HG03342 (cell line): ENCODE data around the gene PLAC1.

Experiments
- ATAC-seq: cut with Tn5 transposase; IDR thresholded peaks from one replicate; pipeline ENCODE4 v1.9.1; 2021; ENCODE audit warnings: mild to moderate bottlenecking, moderate library complexity; ENCODE audit not compliant: unreplicated experiment

The PLAC1 gene

GRCh38 chrX:134544513-134545151 lies 113.6 kb downstream of the PLAC1 start:
- ATAC-seq: no peak

GRCh38 chrX:134544135-134544512 lies 114.1 kb downstream of the PLAC1 start:
- ATAC-seq: no peak

- no peak for ATAC-seq
Observed at GRCh38 chrX:134543288-134543687, 115.0 kb downstream of the PLAC1 start.

GRCh38 chrX:134542485-134542884 lies 115.8 kb downstream of the PLAC1 start:
- peak; percentile 64 for ATAC-seq

GRCh38 chrX:134541906-134542305 lies 116.4 kb downstream of the PLAC1 start:
- no peak for ATAC-seq

- no peak for ATAC-seq
Observed at GRCh38 chrX:134538316-134538715, 120.0 kb downstream of the PLAC1 start.

- no peak for ATAC-seq
Observed at GRCh38 chrX:134537179-134537955, 120.9 kb downstream of the PLAC1 start.

GRCh38 chrX:134533952-134534351 lies 124.3 kb downstream of the PLAC1 start:
- ATAC-seq: no peak

GRCh38 chrX:134533352-134533751 lies 124.9 kb downstream of the PLAC1 start:
- no peak for ATAC-seq

GRCh38 chrX:134530845-134531244 lies 127.4 kb downstream of the PLAC1 start:
- ATAC-seq: no peak

GRCh38 chrX:134529481-134529880 lies 128.8 kb downstream of the PLAC1 start:
- ATAC-seq: no peak

GRCh38 chrX:134528960-134529359 lies 129.3 kb downstream of the PLAC1 start:
- no peak for ATAC-seq

GRCh38 chrX:134526399-134526798 lies 131.9 kb downstream of the PLAC1 start:
- no peak for ATAC-seq

GRCh38 chrX:134525086-134525792 lies 133.0 kb downstream of the PLAC1 start:
- no peak for ATAC-seq

- no peak for ATAC-seq
Observed at GRCh38 chrX:134524181-134524580, 134.1 kb downstream of the PLAC1 start.

GRCh38 chrX:134520860-134521390 lies 137.3 kb downstream of the PLAC1 start:
- peak; percentile 61 for ATAC-seq
